BLaER1 (cell line): Measurements from ENCODE around the gene SPATC1L.
"Not testable (repeated sequence)": the region's sequence is repeated elsewhere in the genome, so short reads cannot be mapped to it uniquely, and the experiment has no call there.

ENCODE experiments used
- H3K27ac ChIP-seq: shearing (Covaris generic); formaldehyde crosslinking; 2 replicates; pipeline ENCODE4 v1.8.1; 2022
- H3K27me3 ChIP-seq: shearing (Covaris generic); formaldehyde crosslinking; 2 replicates; pipeline ENCODE4 v1.8.1; 2022
- H3K36me3 ChIP-seq: shearing (Covaris generic); formaldehyde crosslinking; 2 replicates; pipeline ENCODE4 v1.8.1; 2022
- H3K4me1 ChIP-seq: shearing (Covaris generic); formaldehyde crosslinking; 2 replicates; pipeline ENCODE4 v1.8.1; 2022
- H3K4me2 ChIP-seq: shearing (Covaris generic); formaldehyde crosslinking; 2 replicates; pipeline ENCODE4 v1.8.1; 2022
- H3K4me3 ChIP-seq: shearing (Covaris generic); formaldehyde crosslinking; 2 replicates; pipeline ENCODE4 v1.8.1; 2022
- H3K9ac ChIP-seq: shearing (Covaris generic); formaldehyde crosslinking; 2 replicates; pipeline ENCODE4 v1.8.1; 2022
- H3K9me3 ChIP-seq: shearing (Covaris generic); formaldehyde crosslinking; 2 replicates; pipeline ENCODE4 v1.8.1; 2022
- H4K20me1 ChIP-seq: shearing (Covaris generic); formaldehyde crosslinking; 2 replicates; pipeline ENCODE4 v1.8.1; 2022
- Cebpa-rat ChIP-seq: shearing (Covaris generic); IDR thresholded peaks from 2 replicates; pipeline ENCODE4 v1.8.1; 2022

Gene SPATC1L

GRCh38 chr21:46172863-46173528 lies 11.3 kb downstream of the SPATC1L start:
- H3K9me3 ChIP-seq, result peaks cover 48% of the 10 kb centered on the region
- H3K9ac ChIP-seq, result no peak overlapping the region
- no peaks in the 10 kb centered on the region for H3K27me3 ChIP-seq
- no peak overlapping the region for H3K27ac ChIP-seq
- peaks cover 10% of the 10 kb centered on the region; the same call in 1 of the 2 replicates for H4K20me1 ChIP-seq
- H3K36me3 ChIP-seq, result no peaks in the 10 kb centered on the region
- H3K4me2 ChIP-seq, result no peak overlapping the region
- no peak for TF ChIP-seq Cebpa-rat
- no peak overlapping the region for H3K4me3 ChIP-seq
- no peaks in the 10 kb centered on the region for H3K4me1 ChIP-seq

GRCh38 chr21:46171996-46172862 lies 12.0 kb downstream of the SPATC1L start:
- H3K4me3 ChIP-seq, result no peak overlapping the region
- no peak for TF ChIP-seq Cebpa-rat
- H3K9me3 ChIP-seq, result peaks cover 43% of the 10 kb centered on the region

GRCh38 chr21:46171585-46171984 lies 12.7 kb downstream of the SPATC1L start:
- no peaks in the 10 kb centered on the region for H3K4me1 ChIP-seq
- H3K9me3 ChIP-seq, result peaks cover 37% of the 10 kb centered on the region
- no peaks in the 10 kb centered on the region for H3K27me3 ChIP-seq
- no peak for TF ChIP-seq Cebpa-rat
- H3K4me3 ChIP-seq, result no peak overlapping the region
- H3K9ac ChIP-seq, result no peak overlapping the region
- H4K20me1 ChIP-seq, result peaks cover 12% of the 10 kb centered on the region; the same call in 1 of the 2 replicates
- H3K36me3 ChIP-seq, result no peaks in the 10 kb centered on the region
- no peak overlapping the region for H3K4me2 ChIP-seq
- no peak overlapping the region for H3K27ac ChIP-seq

More at GRCh38 chr21:46171996-46172862, 12.0 kb downstream of the SPATC1L start:
- Histone ChIP-seq H3K36me3 (no peaks in the 10 kb centered on the region), H4K20me1 (peaks cover 12% of the 10 kb centered on the region; the same call in 1 of the 2 replicates), H3K27ac (no peak overlapping the region), H3K9ac (no peak overlapping the region), H3K4me1 (no peaks in the 10 kb centered on the region), H3K4me2 (no peak overlapping the region), H3K27me3 (no peaks in the 10 kb centered on the region)

GRCh38 chr21:46170436-46171193 lies 13.6 kb downstream of the SPATC1L start:
- H3K9me3 ChIP-seq, result peaks cover 27% of the 10 kb centered on the region
- peaks cover 12% of the 10 kb centered on the region; the same call in 1 of the 2 replicates for H4K20me1 ChIP-seq
- H3K4me2 ChIP-seq, H3K27me3 ChIP-seq, H3K27ac ChIP-seq, H3K4me3 ChIP-seq, H3K36me3 ChIP-seq, H3K9ac ChIP-seq, H3K4me1 ChIP-seq: not testable (repeated sequence)

GRCh38 chr21:46168659-46169386 lies 15.4 kb downstream of the SPATC1L start:
- Histone ChIP-seq H3K4me1 (no peaks in the 10 kb centered on the region), H3K4me3 (no peak overlapping the region), H3K36me3 (no peaks in the 10 kb centered on the region), H3K9me3 (peaks cover 9% of the 10 kb centered on the region), H3K27me3 (no peaks in the 10 kb centered on the region), H4K20me1 (peaks cover 12% of the 10 kb centered on the region; the same call in 1 of the 2 replicates), H3K27ac (no peak overlapping the region), H3K9ac (no peak overlapping the region), H3K4me2 (no peak overlapping the region)
- TF ChIP-seq Cebpa-rat, result no peak

GRCh38 chr21:46168238-46168637 lies 16.0 kb downstream of the SPATC1L start:
- H3K4me1 ChIP-seq, result no peaks in the 10 kb centered on the region
- no peak overlapping the region for H3K4me3 ChIP-seq
- no peak for TF ChIP-seq Cebpa-rat
- peaks cover 12% of the 10 kb centered on the region; the same call in 1 of the 2 replicates for H4K20me1 ChIP-seq
- H3K4me2 ChIP-seq, result no peak overlapping the region
- H3K36me3 ChIP-seq, result no peaks in the 10 kb centered on the region
- peaks cover 3% of the 10 kb centered on the region for H3K9me3 ChIP-seq
- H3K9ac ChIP-seq, result no peak overlapping the region
- H3K27ac ChIP-seq, result no peak overlapping the region
- H3K27me3 ChIP-seq, result no peaks in the 10 kb centered on the region

- Histone ChIP-seq H3K27me3 (no peaks in the 10 kb centered on the region), H3K9ac (no peak overlapping the region), H3K9me3 (peaks cover 11% of the 10 kb centered on the region), H3K36me3 (peaks cover 10% of the 10 kb centered on the region), H3K4me1 (no peaks in the 10 kb centered on the region), H3K27ac (no peak overlapping the region), H3K4me2 (no peak overlapping the region), H3K4me3 (no peak overlapping the region), H4K20me1 (peaks cover 12% of the 10 kb centered on the region; the same call in 1 of the 2 replicates)
- TF ChIP-seq Cebpa-rat, result no peak
Observed at GRCh38 chr21:46165098-46165497, 19.2 kb downstream of the SPATC1L start.

GRCh38 chr21:46163380-46163779 lies 20.9 kb downstream of the SPATC1L start:
- no peak for TF ChIP-seq Cebpa-rat
- H3K9me3 ChIP-seq, result peaks cover 11% of the 10 kb centered on the region
- H3K27ac ChIP-seq, result no peak overlapping the region
- no peak overlapping the region for H3K9ac ChIP-seq
- peaks cover 10% of the 10 kb centered on the region for H3K36me3 ChIP-seq
- no peak overlapping the region for H3K4me2 ChIP-seq
- no peak overlapping the region for H3K4me3 ChIP-seq
- H4K20me1 ChIP-seq, result peaks cover 5% of the 10 kb centered on the region; the same call in 1 of the 2 replicates
- no peaks in the 10 kb centered on the region for H3K27me3 ChIP-seq
- no peaks in the 10 kb centered on the region for H3K4me1 ChIP-seq
